GM21447 (cell line): ENCODE results near the gene P3R3URF.

Experiments used
- ATAC-seq: cut with Tn5 transposase; IDR thresholded peaks from one replicate; pipeline ENCODE4 v1.9.1; 2021; ENCODE audit not compliant: unreplicated experiment

P3R3URF gene

GRCh38 chr1:46174448-46175231 lies 1.6 kb downstream of the P3R3URF start, which contains the start of gene TSPAN1:
TSS of gene TSPAN1 (plus strand) at chr1:46175087. CDS start at chr1:46181108, 6,021 bp downstream.
- ATAC-seq, result no peak

GRCh38 chr1:46173361-46173856 lies 2.9 kb downstream of the P3R3URF start:
- no peak for ATAC-seq

GRCh38 chr1:46172321-46172720 lies 4.0 kb downstream of the P3R3URF start:
- ATAC-seq, result no peak

GRCh38 chr1:46171871-46172270 lies 4.4 kb downstream of the P3R3URF start:
- no peak for ATAC-seq

- ATAC-seq, result no peak
These were observed 4.9 kb downstream of the P3R3URF start for GRCh38 chr1:46171351-46171750.

GRCh38 chr1:46169811-46170454 lies 6.4 kb downstream of the P3R3URF start:
- ATAC-seq, result no peak

GRCh38 chr1:46168477-46168876 lies 7.8 kb downstream of the P3R3URF start:
- ATAC-seq, result no peak

GRCh38 chr1:46166521-46167462 lies 9.5 kb downstream of the P3R3URF start:
- ATAC-seq, result peak; percentile 59

- ATAC-seq, result no peak
These were observed 16.1 kb downstream of the P3R3URF start for GRCh38 chr1:46160212-46160611.

- ATAC-seq, result no peak
These were observed 16.8 kb downstream of the P3R3URF start for GRCh38 chr1:46159516-46159915.

GRCh38 chr1:46158312-46159281 lies 17.7 kb downstream of the P3R3URF start:
- peak; percentile 84 for ATAC-seq

GRCh38 chr1:46157916-46158311 lies 18.4 kb downstream of the P3R3URF start:
- ATAC-seq, result no peak

GRCh38 chr1:46153732-46154131 lies 22.6 kb downstream of the P3R3URF start:
- no peak for ATAC-seq

GRCh38 chr1:46153228-46153627 lies 23.1 kb downstream of the P3R3URF start:
- ATAC-seq, result no peak

GRCh38 chr1:46152016-46152415 lies 24.3 kb downstream of the P3R3URF start:
- ATAC-seq, result no peak

GRCh38 chr1:46150085-46150484 lies 26.2 kb downstream of the P3R3URF start:
- ATAC-seq, result no peak

GRCh38 chr1:46148318-46148717 lies 28.0 kb downstream of the P3R3URF start:
- ATAC-seq, result no peak

GRCh38 chr1:46137916-46138315 lies 38.4 kb downstream of the P3R3URF start:
- ATAC-seq, result no peak

GRCh38 chr1:46136711-46137110 lies 39.6 kb downstream of the P3R3URF start:
- no peak for ATAC-seq
